Naive thymus-derived CD4-positive, alpha-beta T cell (primary cell): ENCODE measurements around the gene SMTNL2. TPM values are rescaled to one million over a fixed set of nuclear protein-coding genes. Genes with fewer than 3 reads are reported as not detected.
A peak's percentile ranks its signal among the peaks of the same experiment; 100 is the strongest.

Experiments used
- ATAC-seq: fragments of 150-1000 bp; cut with Tn5 transposase; 2 replicates; pipeline ENCODE4 v1.10.0; 2021; ENCODE audit warnings: mild to moderate bottlenecking, moderate library complexity
- CTCF ChIA-PET: fragments of 350-600 bp; sonication (Branson Sonifier 250); formaldehyde crosslinking; loops from one replicate; lab custom pipeline; 2021; ENCODE audit warnings: antibody characterized with exemption; lab: Charles Lee
- POLR2A ChIA-PET: fragments of 350-600 bp; sonication (Branson Sonifier 250); formaldehyde crosslinking; loops from one replicate; lab custom pipeline; 2021; ENCODE audit warnings: antibody characterized with exemption, inconsistent platforms; lab: Charles Lee
- DNase-seq, 9 donors: peaks; one replicate each; pipeline versions ENCODE4 v3.0.0 to v3.0.0-alpha.2; 2020 to 2022; ENCODE audit warnings: mixed read lengths in 1 of 9
- H3K27ac ChIP-seq: one replicate; pipeline ENCODE4 v1.7.0; 2013; ENCODE audit warnings: mild to moderate bottlenecking, low read depth, low read length, moderate library complexity
- H3K27me3 ChIP-seq, 2 donors: one replicate each; pipeline ENCODE4 v1.7.0; 2013; ENCODE audit warnings: low read length in 2 of 2, mild to moderate bottlenecking in 2 of 2, moderate library complexity in 2 of 2; ENCODE audit not compliant: control insufficient read depth in 2 of 2, insufficient read depth in 2 of 2
- H3K36me3 ChIP-seq, 3 experiments: 1 replicate in 2 of 3; 2 replicates in 1 of 3; pipeline ENCODE4 v1.7.0; 2013; ENCODE audit warnings: low read length in 3 of 3, mild to moderate bottlenecking in 3 of 3, moderate library complexity in 1 of 3; ENCODE audit not compliant: insufficient read depth in 3 of 3, control insufficient read depth in 2 of 3
- H3K4me1 ChIP-seq, 2 donors: one replicate each; pipeline ENCODE4 v1.7.0; 2013; ENCODE audit warnings: low read length in 2 of 2, mild to moderate bottlenecking in 2 of 2, moderate library complexity in 1 of 2; ENCODE audit not compliant: control insufficient read depth in 2 of 2, insufficient read depth in 2 of 2
- H3K4me3 ChIP-seq: 2 replicates; pipeline ENCODE4 v1.7.0; 2013; ENCODE audit warnings: mild to moderate bottlenecking, low read length
- H3K9me3 ChIP-seq, 3 experiments: 1 replicate in 2 of 3; 2 replicates in 1 of 3; pipeline ENCODE4 v1.7.0; 2013; ENCODE audit warnings: low read length in 3 of 3; ENCODE audit not compliant: control insufficient read depth in 2 of 3
- H3K27ac Mint-ChIP-seq, 9 donors: one replicate each; pipeline ENCODE4 v1.8.0; 2020 to 2022; ENCODE audit warnings: mixed read lengths in 9 of 9, mild to moderate bottlenecking in 8 of 9, moderate library complexity in 5 of 9, inconsistent platforms in 2 of 9
- H3K27me3 Mint-ChIP-seq, 5 donors: one replicate each; pipeline ENCODE4 v1.8.0; 2021 to 2022; ENCODE audit warnings: mixed read lengths in 5 of 5, mild to moderate bottlenecking in 1 of 5
- H3K36me3 Mint-ChIP-seq, 5 donors: one replicate each; pipeline ENCODE4 v1.8.0; 2020 to 2022; ENCODE audit warnings: mixed read lengths in 5 of 5, mild to moderate bottlenecking in 3 of 5, inconsistent platforms in 1 of 5
- H3K4me1 Mint-ChIP-seq, 7 donors: one replicate each; pipeline ENCODE4 v1.8.0; 2020 to 2022; ENCODE audit warnings: mixed read lengths in 7 of 7, mild to moderate bottlenecking in 3 of 7, inconsistent platforms in 1 of 7
- H3K4me3 Mint-ChIP-seq, 10 donors: one replicate each; pipeline ENCODE4 v1.8.0; 2020 to 2022; ENCODE audit warnings: mild to moderate bottlenecking in 10 of 10, mixed read lengths in 10 of 10, moderate library complexity in 6 of 10, inconsistent platforms in 2 of 10
- H3K9me3 Mint-ChIP-seq, 11 donors: one replicate each; pipeline ENCODE4 v1.8.0; 2020 to 2022; ENCODE audit warnings: mixed read lengths in 11 of 11, mild to moderate bottlenecking in 4 of 11, inconsistent platforms in 1 of 11, moderate library complexity in 1 of 11
- intact Hi-C, 2 donors: fragments of 100-400 bp; cut with micrococcal nuclease; formaldehyde crosslinking; loops; one replicate each; pipeline ENCODE4 v1.15.1; 2023
- polyA plus RNA-seq, 2 donors: library from polyadenylated mRNA; unstranded; fragments of 300-500 nt; fragmentation: Illumina TruSeq; gene quantifications; one replicate each; pipeline ENCODE4 v1.2.3, GENCODE V29; 2021
- total RNA-seq, 6 experiments: library from RNA in 5 of 6; stranded (reverse) in 5 of 6; gene quantifications; 1 replicate in 5 of 6; 2 replicates in 1 of 6; pipeline ENCODE4 v1.2.3 and lab custom pipeline; 2021 to 2026

Gene SMTNL2
- total and polyA plus RNA-seq, 7 experiments from 2014 or later, result not detected

DNA sequence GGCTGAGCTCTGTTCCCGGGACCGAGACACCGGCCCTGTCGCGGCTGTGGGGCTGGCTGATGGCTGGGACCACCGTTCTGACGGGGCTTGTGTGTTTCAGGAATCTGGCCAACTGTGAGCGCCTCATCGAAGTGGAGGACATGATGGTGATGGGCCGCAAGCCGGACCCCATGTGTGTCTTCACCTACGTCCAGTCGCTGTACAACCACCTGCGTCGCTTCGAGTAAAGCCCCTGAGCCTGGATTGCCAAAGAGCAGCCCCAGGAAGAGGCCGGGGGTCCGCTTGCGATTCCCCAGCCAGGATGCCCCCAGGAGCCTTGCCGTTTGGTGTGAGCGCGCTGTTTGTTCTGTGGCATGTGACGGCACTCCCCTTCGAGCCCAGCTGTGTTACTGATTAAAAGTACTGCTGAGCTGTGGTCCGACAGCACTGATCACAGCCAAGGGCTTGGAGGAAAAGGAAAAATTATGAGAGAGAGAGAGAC is 23.0 kb downstream of the SMTNL2 start:
- Mint-ChIP-seq H3K9me3 (no peaks in the 10 kb centered on the region), H3K27ac (no peak overlapping the region), H3K4me3 (no peak overlapping the region), H3K4me1 (peaks cover 0 to 6% (median 0%) of the 10 kb centered on the region in 7 donors), H3K27me3 (peaks cover 7 to 27% (median 19%) of the 10 kb centered on the region in 5 donors), H3K36me3 (no peaks in the 10 kb centered on the region)
- ATAC-seq (no peak), DNase-seq (no peak)
- ChIA-PET CTCF (no interaction called here), POLR2A (no interaction called here)
- Histone ChIP-seq H3K4me1 (no peaks in the 10 kb centered on the region), H3K9me3 (no peaks in the 10 kb centered on the region), H3K27ac (no peak overlapping the region), H3K4me3 (no peak overlapping the region), H3K36me3 (no peaks in the 10 kb centered on the region), H3K27me3 (no peaks in the 10 kb centered on the region)
- intact Hi-C loops, result no loop called here

DNA sequence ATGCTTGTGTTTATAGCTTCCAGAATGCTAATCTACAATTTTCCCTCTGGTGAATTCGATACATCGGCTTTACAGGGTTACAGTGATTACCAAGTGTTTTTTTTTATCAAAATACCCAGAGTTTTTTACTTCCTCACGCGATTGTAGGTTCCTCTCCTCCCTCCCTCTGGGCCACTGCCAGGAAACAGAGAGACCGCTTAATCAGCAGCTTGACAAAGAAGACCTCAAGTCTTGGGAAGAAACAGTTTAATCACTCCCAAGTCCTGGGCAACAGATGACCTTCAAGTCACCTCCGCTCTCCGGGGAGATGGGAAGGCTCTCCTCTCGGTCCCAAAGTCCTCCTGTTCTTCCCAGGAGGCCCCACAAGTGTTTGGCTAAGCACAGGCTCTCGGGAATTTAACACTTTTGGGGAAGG is 23.5 kb downstream of the SMTNL2 start:
- H3K27me3 Mint-ChIP-seq, result peaks cover 7 to 29% (median 19%) of the 10 kb centered on the region in 5 donors
- intact Hi-C loops, result no loop called here
- POLR2A ChIA-PET, result interaction anchor here (0.6 kb wide), 1 partner anchor 25 kb away, joined by 3 read pairs; no protein-coding TSS in a partner anchor

DNA sequence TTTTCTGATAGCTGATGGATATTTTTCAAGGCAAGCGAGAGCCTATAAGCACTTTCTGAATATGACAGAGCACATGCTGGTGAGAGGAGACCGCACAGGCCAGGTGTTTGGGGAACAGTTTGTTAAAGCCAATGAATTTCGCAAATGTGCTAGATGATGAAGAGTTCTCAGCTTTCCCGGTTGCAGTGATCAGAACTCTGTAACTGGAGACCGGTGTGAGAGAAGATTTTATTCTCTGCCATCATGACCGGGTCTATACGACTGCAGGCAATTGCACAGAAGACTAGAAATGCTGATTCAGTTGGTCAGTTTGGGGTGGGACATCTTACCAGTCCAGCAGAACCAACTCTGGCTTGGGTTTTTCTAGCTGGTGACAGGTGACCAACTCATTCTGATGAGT is 25.4 kb downstream of the SMTNL2 start:
- ATAC-seq, result no peak
- no peaks in the 10 kb centered on the region for H3K9me3 ChIP-seq
- no peak for DNase-seq
- H3K27ac ChIP-seq, result no peak overlapping the region
- intact Hi-C loops, result no loop called here
- H3K4me1 Mint-ChIP-seq, result peaks cover 0 to 6% (median 0%) of the 10 kb centered on the region in 7 donors
- no peak overlapping the region for H3K27ac Mint-ChIP-seq
- H3K4me1 ChIP-seq, result no peaks in the 10 kb centered on the region
- H3K4me3 Mint-ChIP-seq, result no peak overlapping the region
- ChIA-PET CTCF (no interaction called here), POLR2A (interaction anchor here (0.5 kb wide), 1 partner anchor 172 kb away, joined by 4 read pairs; no protein-coding TSS in a partner anchor)
- no peaks in the 10 kb centered on the region for H3K36me3 ChIP-seq
- H3K27me3 ChIP-seq, result no peaks in the 10 kb centered on the region
- no peaks in the 10 kb centered on the region for H3K36me3 Mint-ChIP-seq
- no peaks in the 10 kb centered on the region for H3K9me3 Mint-ChIP-seq
- peaks cover 7 to 31% (median 24%) of the 10 kb centered on the region in 5 donors for H3K27me3 Mint-ChIP-seq
- no peak overlapping the region for H3K4me3 ChIP-seq

More for the DNA sequence above, 23.5 kb downstream of the SMTNL2 start:
- Histone ChIP-seq H3K4me3 (no peak overlapping the region), H3K27ac (no peak overlapping the region), H3K9me3 (no peaks in the 10 kb centered on the region), H3K4me1 (no peaks in the 10 kb centered on the region), H3K27me3 (no peaks in the 10 kb centered on the region), H3K36me3 (no peaks in the 10 kb centered on the region)
- DNase-seq (no peak), ATAC-seq (peak; percentile 26)
- Mint-ChIP-seq H3K4me3 (no peak overlapping the region), H3K4me1 (peaks cover 0 to 6% (median 0%) of the 10 kb centered on the region in 7 donors), H3K9me3 (no peaks in the 10 kb centered on the region), H3K36me3 (no peaks in the 10 kb centered on the region), H3K27ac (peak overlapping the region in 1 of 9 donors; percentile 68)
- CTCF ChIA-PET, result no interaction called here

DNA sequence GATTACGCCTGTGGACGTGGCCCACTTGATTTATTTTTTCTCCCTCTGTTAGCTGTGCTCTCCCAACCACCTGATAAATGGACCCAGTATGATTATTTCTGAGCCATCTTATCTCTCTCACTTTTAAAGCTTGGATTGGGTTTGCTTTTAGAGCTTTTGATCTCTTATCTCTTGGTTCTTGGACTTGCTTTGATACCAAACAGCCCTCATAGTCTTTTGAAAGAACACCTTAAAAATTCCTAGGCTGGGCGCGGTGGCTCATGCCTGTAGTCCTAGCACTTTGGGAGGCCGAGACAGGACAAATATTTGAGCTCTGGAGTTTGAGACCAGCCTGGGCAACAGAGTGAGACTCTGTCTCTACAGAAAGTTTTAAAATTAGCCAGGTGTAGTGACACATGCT is 25.8 kb downstream of the SMTNL2 start:
- no peaks in the 10 kb centered on the region for H3K36me3 ChIP-seq
- H3K36me3 Mint-ChIP-seq, result no peaks in the 10 kb centered on the region
- H3K4me1 ChIP-seq, result no peaks in the 10 kb centered on the region
- DNase-seq, result no peak
- no peak overlapping the region for H3K4me3 Mint-ChIP-seq
- no peak overlapping the region for H3K4me3 ChIP-seq
- peaks cover 0 to 6% (median 0%) of the 10 kb centered on the region in 7 donors for H3K4me1 Mint-ChIP-seq
- ChIA-PET POLR2A (interaction anchor here (0.5 kb wide), 1 partner anchor 173 kb away, joined by 4 read pairs; no protein-coding TSS in a partner anchor), CTCF (no interaction called here)
- ATAC-seq, result no peak
- H3K9me3 Mint-ChIP-seq, result no peaks in the 10 kb centered on the region
- intact Hi-C loops, result no loop called here
- H3K27me3 Mint-ChIP-seq, result peaks cover 7 to 31% (median 24%) of the 10 kb centered on the region in 5 donors
- no peak overlapping the region for H3K27ac Mint-ChIP-seq
- H3K9me3 ChIP-seq, result no peaks in the 10 kb centered on the region
- no peak overlapping the region for H3K27ac ChIP-seq
- H3K27me3 ChIP-seq, result no peaks in the 10 kb centered on the region

DNA sequence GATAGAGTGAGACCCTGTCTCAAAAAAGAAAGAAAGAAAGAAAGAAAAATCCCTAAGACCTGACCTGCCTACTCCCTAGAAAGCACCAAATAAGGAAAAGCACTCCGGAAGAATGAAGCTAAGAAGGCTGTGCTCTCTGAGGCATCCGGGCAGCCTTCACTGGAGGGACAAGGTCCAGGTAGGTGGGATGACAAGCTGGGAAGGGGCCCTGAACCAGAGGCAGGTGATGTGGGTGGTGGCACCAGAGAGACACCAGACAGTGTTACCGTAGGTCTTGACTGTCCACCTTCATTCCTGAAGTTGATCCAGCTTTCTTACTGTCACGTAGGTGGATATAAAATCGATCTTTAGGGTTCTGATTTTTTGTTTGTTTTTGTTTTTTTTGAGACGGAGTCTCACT is 26.3 kb downstream of the SMTNL2 start:
- H3K36me3 ChIP-seq, result no peaks in the 10 kb centered on the region
- DNase-seq, result no peak
- H3K4me1 ChIP-seq, result no peaks in the 10 kb centered on the region
- peaks cover 7 to 31% (median 24%) of the 10 kb centered on the region in 5 donors for H3K27me3 Mint-ChIP-seq
- H3K27ac Mint-ChIP-seq, result peak overlapping the region in 1 of 9 donors; percentile 42
- no peaks in the 10 kb centered on the region for H3K9me3 ChIP-seq
- POLR2A ChIA-PET, result no interaction called here
- CTCF ChIA-PET, result no interaction called here
- H3K9me3 Mint-ChIP-seq, result no peaks in the 10 kb centered on the region
- H3K27me3 ChIP-seq, result no peaks in the 10 kb centered on the region
- no peak overlapping the region for H3K27ac ChIP-seq
- H3K4me3 ChIP-seq, result no peak overlapping the region
- ATAC-seq, result no peak
- H3K4me3 Mint-ChIP-seq, result no peak overlapping the region
- H3K36me3 Mint-ChIP-seq, result no peaks in the 10 kb centered on the region
- H3K4me1 Mint-ChIP-seq, result peaks cover 0 to 6% (median 0%) of the 10 kb centered on the region in 7 donors
- intact Hi-C loops, result no loop called here

DNA sequence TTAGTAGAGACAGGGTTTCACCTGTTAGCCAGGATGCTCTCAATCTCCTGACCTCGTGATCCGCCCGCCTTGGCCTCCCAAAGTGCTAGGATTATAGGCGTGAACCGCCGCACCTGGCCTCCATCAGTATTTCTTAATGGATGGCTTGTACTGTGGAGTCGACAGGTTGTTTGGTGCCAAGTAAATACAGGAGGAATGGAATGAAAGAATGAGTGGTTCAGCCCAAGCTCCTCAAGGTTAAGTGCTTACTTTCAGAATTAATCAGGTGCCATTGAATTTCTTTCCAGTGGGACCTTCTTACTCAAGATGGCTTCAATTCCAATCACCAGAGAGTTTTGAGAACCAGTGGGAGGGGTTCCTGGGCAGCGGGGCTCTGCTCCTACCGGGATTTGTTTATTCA is 32.1 kb downstream of the SMTNL2 start:
- no peaks in the 10 kb centered on the region for H3K36me3 Mint-ChIP-seq
- POLR2A ChIA-PET, result interaction anchor here (0.6 kb wide), 1 partner anchor 1667 kb away, joined by 4 read pairs; no protein-coding TSS in a partner anchor
- no peak for DNase-seq
- H3K4me1 Mint-ChIP-seq, result no peaks in the 10 kb centered on the region
- CTCF ChIA-PET, result interaction anchor here (1.0 kb wide), 1 partner anchor 9 kb away, joined by 4 read pairs; no protein-coding TSS in a partner anchor
- no peaks in the 10 kb centered on the region for H3K9me3 ChIP-seq
- H3K36me3 ChIP-seq, result no peaks in the 10 kb centered on the region
- ATAC-seq, result no peak
- intact Hi-C loops, result no loop called here
- H3K27me3 Mint-ChIP-seq, result peaks cover 0 to 14% (median 4%) of the 10 kb centered on the region in 5 donors
- H3K4me3 ChIP-seq, result no peak overlapping the region
- no peak overlapping the region for H3K27ac Mint-ChIP-seq
- no peak overlapping the region for H3K4me3 Mint-ChIP-seq
- H3K9me3 Mint-ChIP-seq, result peaks cover 0 to 3% (median 0%) of the 10 kb centered on the region in 11 donors
- H3K4me1 ChIP-seq, result no peaks in the 10 kb centered on the region
- H3K27ac ChIP-seq, result no peak overlapping the region
- H3K27me3 ChIP-seq, result peaks cover 0 to 4% of the 10 kb centered on the region in 2 donors

DNA sequence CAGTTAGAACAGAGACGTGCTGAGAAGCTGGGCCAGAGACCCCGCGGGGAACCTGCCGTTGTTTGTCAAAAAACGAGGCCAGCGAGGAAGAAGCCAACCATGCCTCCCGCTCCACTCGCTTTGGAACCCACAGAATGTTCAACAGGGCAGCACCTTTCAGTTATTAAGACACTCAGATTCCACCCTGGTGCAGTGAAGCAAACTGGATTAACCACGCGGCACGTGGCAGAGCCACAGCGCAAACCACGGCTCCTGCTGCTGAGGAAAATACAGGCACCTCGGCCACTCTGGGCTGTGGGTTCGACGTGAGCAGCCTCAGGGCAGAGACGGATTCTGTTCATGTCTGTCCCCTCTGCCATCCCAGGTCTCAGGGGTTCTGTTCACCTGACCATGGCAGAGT is 32.8 kb downstream of the SMTNL2 start:
- ATAC-seq (no peak), DNase-seq (no peak)
- intact Hi-C loops, result no loop called here
- no peaks in the 10 kb centered on the region for H3K36me3 ChIP-seq
- H3K27me3 ChIP-seq, result peaks cover 0 to 4% of the 10 kb centered on the region in 2 donors
- no peak overlapping the region for H3K4me3 ChIP-seq
- ChIA-PET POLR2A (no interaction called here), CTCF (no interaction called here)
- Mint-ChIP-seq H3K27me3 (peaks cover 0 to 14% (median 4%) of the 10 kb centered on the region in 5 donors), H3K36me3 (no peaks in the 10 kb centered on the region), H3K4me3 (no peak overlapping the region), H3K4me1 (no peaks in the 10 kb centered on the region), H3K27ac (no peak overlapping the region), H3K9me3 (peaks cover 0 to 3% (median 0%) of the 10 kb centered on the region in 11 donors)
- no peaks in the 10 kb centered on the region for H3K4me1 ChIP-seq
- H3K27ac ChIP-seq, result no peak overlapping the region
- no peaks in the 10 kb centered on the region for H3K9me3 ChIP-seq
